Measurements from ENCODE around the gene SPEG. TPM values are rescaled to one million over a fixed set of nuclear protein-coding genes. Genes with fewer than 3 reads are reported as not detected.

The SPEG gene
- total and polyA plus RNA-seq, 2 experiments from 2014 or later = 12.6 to 32.4 TPM

DNA sequence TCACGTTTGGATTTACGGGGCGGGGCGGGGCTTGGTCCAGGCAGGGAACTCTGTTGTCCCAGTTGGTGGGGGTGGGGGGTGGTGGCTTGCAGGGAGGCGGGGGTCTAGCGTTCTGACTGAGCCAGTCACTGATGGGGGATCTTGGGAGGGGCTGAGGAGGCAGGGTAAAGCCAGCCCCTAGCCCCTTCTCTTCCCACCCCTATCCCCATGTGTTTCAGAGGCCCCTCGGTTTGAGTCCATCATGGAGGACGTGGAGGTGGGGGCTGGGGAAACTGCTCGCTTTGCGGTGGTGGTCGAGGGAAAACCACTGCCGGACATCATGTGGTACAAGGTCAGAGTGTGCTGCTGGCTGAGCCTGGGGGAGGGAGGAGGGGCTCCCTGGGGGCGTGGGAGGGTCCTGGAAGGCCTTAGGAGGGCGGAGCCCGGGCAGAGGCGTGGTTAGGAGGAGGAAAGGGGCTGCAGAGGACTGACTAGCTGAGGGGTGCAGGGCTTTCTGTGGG lies 42.1 kb downstream of the SPEG start:
- H3K36me3 ChIP-seq (ENCODE audit: insufficient read depth) = no peaks in the 10 kb centered on the region
- Mint-ChIP-seq H3K4me1 (peaks cover 25% of the 10 kb centered on the region), H3K4me3 (peak overlapping the region; percentile 73), H3K27me3 (ENCODE audit: insufficient read depth, low read depth, poor library complexity) (peaks cover 17% of the 10 kb centered on the region), H3K27ac (peak overlapping the region; percentile 91), H3K36me3 (ENCODE audit: low read depth) (peaks cover 7% of the 10 kb centered on the region; the same call in 1 of the 3 replicates), H3K9me3 (no peaks in the 10 kb centered on the region; the same call in 2 of the 3 replicates)
- H3K9me2 ChIP-seq (ENCODE audit: insufficient read depth) = no peaks in the 10 kb centered on the region
- no peaks in the 10 kb centered on the region for H3K27me3 ChIP-seq (ENCODE audit: insufficient read depth)
- H4K20me1 ChIP-seq (replicated peaks; ENCODE audit: insufficient read depth) = no peaks in the 10 kb centered on the region
- peak overlapping the region; percentile 51 for H3K4me3 ChIP-seq
- H3K4me1 ChIP-seq (ENCODE audit: insufficient read depth) = peaks cover 11% of the 10 kb centered on the region; the same call in 1 of the 2 replicates
- H3F3A ChIP-seq (replicated peaks; ENCODE audit: low read depth) = no peaks in the 10 kb centered on the region; the same call in 1 of the 2 replicates
- peak overlapping the region; percentile 78 for H3K4me2 ChIP-seq
- TF ChIP-seq POLR2AphosphoS5 (IDR thresholded peaks at IDR 0.05; ENCODE audit: low read depth) (peak; percentile 76), ZNF331 (CRISPR knock-in tag; IDR thresholded peaks at IDR 0.05; ENCODE audit: low read depth) (no peak)
- TF ChIP-seq, protein P1, sequence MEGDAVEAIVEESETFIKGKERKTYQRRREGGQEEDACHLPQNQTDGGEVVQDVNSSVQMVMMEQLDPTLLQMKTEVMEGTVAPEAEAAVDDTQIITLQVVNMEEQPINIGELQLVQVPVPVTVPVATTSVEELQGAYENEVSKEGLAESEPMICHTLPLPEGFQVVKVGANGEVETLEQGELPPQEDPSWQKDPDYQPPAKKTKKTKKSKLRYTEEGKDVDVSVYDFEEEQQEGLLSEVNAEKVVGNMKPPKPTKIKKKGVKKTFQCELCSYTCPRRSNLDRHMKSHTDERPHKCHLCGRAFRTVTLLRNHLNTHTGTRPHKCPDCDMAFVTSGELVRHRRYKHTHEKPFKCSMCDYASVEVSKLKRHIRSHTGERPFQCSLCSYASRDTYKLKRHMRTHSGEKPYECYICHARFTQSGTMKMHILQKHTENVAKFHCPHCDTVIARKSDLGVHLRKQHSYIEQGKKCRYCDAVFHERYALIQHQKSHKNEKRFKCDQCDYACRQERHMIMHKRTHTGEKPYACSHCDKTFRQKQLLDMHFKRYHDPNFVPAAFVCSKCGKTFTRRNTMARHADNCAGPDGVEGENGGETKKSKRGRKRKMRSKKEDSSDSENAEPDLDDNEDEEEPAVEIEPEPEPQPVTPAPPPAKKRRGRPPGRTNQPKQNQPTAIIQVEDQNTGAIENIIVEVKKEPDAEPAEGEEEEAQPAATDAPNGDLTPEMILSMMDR (conservative IDR thresholded peaks at IDR 0.05; ENCODE audit: low read depth in 2 of 2) = no peak
- ATAC-seq (peak; percentile 93), DNase-seq (ENCODE audit: low spot score) (peak; percentile 96)
- H2AFZ ChIP-seq = 0 out of 2 replicates have a peak overlapping the region, but pooled peaks have one; percentile 56
- H3K27ac ChIP-seq (ENCODE audit: low read depth) = no peak overlapping the region
- no peaks in the 10 kb centered on the region for H3K79me2 ChIP-seq (replicated peaks; ENCODE audit: insufficient read depth)

DNA sequence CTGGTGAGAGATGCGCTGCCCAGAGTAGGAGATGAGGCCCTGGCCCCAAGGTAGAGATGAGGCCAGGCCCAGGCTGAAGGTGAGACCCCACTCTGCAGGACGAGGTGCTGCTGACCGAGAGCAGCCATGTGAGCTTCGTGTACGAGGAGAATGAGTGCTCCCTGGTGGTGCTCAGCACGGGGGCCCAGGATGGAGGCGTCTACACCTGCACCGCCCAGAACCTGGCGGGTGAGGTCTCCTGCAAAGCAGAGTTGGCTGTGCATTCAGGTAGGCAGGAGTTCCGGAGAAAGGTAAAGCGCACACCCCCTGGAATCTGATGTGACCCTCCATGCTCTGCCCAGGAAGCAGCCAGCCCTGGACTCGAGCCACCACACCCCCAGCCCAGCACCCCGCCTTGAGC lies 42.5 kb downstream of the SPEG start:
- Histone ChIP-seq H3K4me1 (ENCODE audit: insufficient read depth) (peaks cover 11% of the 10 kb centered on the region; the same call in 1 of the 2 replicates), H3K4me2 (peak overlapping the region; percentile 78; the same call in 1 of the 2 replicates), H3K36me3 (ENCODE audit: insufficient read depth) (no peaks in the 10 kb centered on the region), H3K9me2 (ENCODE audit: insufficient read depth) (no peaks in the 10 kb centered on the region), H2AFZ (no peak overlapping the region), H3K27me3 (ENCODE audit: insufficient read depth) (no peaks in the 10 kb centered on the region), H3K4me3 (peak overlapping the region; percentile 51), H3K27ac (ENCODE audit: low read depth) (no peak overlapping the region), H3F3A (replicated peaks; ENCODE audit: low read depth) (no peaks in the 10 kb centered on the region; the same call in 1 of the 2 replicates), H3K79me2 (replicated peaks; ENCODE audit: insufficient read depth) (no peaks in the 10 kb centered on the region), H4K20me1 (replicated peaks; ENCODE audit: insufficient read depth) (no peaks in the 10 kb centered on the region)
- Mint-ChIP-seq H3K27me3 (ENCODE audit: insufficient read depth, low read depth, poor library complexity) (peaks cover 15% of the 10 kb centered on the region), H3K9me3 (no peaks in the 10 kb centered on the region; the same call in 2 of the 3 replicates), H3K27ac (no peak overlapping the region), H3K4me3 (peak overlapping the region; percentile 73), H3K4me1 (peaks cover 25% of the 10 kb centered on the region), H3K36me3 (ENCODE audit: low read depth) (peaks cover 11% of the 10 kb centered on the region; the same call in 1 of the 3 replicates)
- no peak for ATAC-seq
- DNase-seq (ENCODE audit: low spot score) = no peak
- TF ChIP-seq, protein P2, sequence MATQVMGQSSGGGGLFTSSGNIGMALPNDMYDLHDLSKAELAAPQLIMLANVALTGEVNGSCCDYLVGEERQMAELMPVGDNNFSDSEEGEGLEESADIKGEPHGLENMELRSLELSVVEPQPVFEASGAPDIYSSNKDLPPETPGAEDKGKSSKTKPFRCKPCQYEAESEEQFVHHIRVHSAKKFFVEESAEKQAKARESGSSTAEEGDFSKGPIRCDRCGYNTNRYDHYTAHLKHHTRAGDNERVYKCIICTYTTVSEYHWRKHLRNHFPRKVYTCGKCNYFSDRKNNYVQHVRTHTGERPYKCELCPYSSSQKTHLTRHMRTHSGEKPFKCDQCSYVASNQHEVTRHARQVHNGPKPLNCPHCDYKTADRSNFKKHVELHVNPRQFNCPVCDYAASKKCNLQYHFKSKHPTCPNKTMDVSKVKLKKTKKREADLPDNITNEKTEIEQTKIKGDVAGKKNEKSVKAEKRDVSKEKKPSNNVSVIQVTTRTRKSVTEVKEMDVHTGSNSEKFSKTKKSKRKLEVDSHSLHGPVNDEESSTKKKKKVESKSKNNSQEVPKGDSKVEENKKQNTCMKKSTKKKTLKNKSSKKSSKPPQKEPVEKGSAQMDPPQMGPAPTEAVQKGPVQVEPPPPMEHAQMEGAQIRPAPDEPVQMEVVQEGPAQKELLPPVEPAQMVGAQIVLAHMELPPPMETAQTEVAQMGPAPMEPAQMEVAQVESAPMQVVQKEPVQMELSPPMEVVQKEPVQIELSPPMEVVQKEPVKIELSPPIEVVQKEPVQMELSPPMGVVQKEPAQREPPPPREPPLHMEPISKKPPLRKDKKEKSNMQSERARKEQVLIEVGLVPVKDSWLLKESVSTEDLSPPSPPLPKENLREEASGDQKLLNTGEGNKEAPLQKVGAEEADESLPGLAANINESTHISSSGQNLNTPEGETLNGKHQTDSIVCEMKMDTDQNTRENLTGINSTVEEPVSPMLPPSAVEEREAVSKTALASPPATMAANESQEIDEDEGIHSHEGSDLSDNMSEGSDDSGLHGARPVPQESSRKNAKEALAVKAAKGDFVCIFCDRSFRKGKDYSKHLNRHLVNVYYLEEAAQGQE (IDR thresholded peaks at IDR 0.05; ENCODE audit: unreplicated experiment) = no peak
- no peak for TF ChIP-seq JUNB (IDR thresholded peaks at IDR 0.05; ENCODE audit: unreplicated experiment)
- TF ChIP-seq, protein P1 (conservative IDR thresholded peaks at IDR 0.05; ENCODE audit: low read depth in 2 of 2) = no peak

Data from GM23338 (cell line).